Stimulated activated CD8-positive, alpha-beta memory T cell treated with anti-CD3 and anti-CD28 coated beads, Interleukin-7, amount 100 ng/mL, for 24 hours (primary cell): Measurements from ENCODE around the gene CD36.

Experiments used
- DNase-seq: peaks from one replicate; pipeline ENCODE4 v3.0.0-alpha.2; 2020; ENCODE audit warnings: low read depth

The CD36 gene

DNA sequence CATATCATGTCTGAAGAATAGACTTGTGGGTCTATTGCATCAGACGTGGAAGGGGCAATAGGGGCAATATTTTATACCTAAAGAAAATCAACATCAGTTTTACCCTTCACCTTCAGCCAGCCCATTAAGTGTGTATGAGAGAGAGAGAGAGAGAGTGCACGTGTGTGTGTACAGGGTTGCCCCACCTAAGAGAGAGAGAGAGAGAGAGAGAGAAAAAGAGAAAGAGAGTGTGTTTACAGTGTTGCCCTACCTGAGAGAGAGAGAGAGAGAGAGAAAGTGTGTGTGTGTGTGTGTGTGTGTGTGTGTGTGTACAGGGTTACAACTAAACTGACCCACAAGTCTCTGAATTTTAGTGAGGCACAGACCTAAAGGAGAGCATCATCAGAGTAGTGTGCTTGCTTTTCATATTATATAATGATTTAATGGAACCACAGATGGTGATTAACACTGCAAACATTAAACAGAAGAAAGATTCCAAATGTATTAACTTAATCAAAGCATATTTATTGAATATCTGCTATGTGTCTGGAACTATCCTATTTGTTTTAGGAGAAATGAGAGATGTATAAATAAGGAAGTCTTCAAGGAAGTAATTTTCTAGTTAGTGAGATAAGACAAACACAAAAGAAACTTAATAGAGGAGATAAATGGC is 66.8 kb downstream of the CD36 start:
- no peak for DNase-seq

DNA sequence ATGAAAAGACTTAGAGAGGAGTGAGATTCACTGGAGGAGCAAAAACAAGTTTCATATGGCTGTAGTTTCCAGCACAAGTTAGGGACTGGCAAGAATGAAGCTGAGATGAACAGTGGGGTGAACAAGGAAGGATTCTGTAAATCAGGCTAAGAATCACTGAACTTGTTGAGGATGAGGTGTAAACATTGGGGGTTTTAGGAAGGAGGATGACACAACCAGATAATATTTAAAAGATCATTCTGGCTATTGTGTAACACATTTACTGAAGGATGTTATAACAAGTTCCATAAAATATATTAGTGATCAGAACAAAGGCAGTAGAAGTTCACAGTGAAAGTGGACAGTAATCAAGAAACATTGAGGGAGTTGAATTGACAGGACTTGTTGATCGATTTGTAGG is 68.9 kb downstream of the CD36 start:
- DNase-seq: no peak

DNA sequence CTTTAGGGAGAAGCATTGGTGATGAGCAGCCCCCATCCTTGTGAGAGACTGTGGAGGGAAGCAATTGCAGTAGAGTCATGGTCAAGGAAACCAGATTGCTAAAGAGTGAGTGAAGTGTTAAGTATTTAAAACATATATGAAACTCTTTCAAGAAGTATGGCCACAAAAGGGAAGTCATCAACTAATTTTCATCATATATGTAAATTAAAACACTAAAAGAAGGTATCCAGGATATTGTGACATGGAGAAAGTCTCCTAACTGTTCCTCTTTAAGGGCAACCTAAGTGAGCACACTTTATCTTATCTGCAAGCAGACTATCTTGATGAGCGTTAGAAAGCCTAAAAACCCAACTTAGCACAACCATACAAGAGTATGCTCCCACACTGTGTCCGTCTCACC is 69.7 kb downstream of the CD36 start:
- DNase-seq: no peak

DNA sequence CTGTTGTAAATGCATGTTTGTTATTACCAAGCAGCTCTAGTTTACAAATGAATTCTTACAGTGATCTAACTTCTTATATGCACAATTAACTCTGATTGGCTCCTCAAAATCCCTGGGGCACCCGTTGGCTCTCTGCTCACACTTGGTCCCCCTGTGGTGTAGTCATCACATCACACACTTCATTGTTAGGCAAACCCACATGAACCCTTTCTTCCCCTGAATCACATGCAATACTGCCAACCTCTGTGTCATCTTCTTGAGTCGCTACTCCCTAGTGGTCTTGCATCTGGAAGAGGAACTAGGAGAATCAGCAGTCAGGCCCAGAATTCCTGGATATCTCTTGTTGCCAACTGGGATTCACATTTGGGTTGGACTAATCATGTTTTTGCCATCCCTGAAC is 73.1 kb downstream of the CD36 start:
- no peak for DNase-seq

GRCh38 chr7:80719261-80719660 is 80.8 kb downstream of the CD36 start:
- no peak for DNase-seq

DNA sequence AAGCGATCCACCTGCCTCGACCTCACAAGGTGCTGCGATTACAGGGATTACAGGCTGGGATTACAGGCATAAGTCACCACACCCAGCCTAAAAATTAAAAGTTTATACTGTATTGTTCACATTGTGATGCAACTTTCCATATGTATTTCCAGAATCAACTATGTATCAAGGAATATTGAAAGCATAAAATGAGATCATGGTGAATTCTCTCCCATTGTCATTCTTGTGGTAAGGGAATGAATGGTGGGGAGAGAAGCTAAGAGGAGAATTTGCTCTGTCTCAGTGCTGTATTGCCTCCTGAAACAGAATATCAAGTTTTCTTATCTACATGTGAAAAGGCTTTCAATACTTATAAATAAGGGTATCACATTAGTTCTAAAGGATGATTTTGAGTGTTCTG is 81.7 kb downstream of the CD36 start:
- no peak for DNase-seq

- DNase-seq: no peak
These were observed 83.6 kb downstream of the CD36 start for GRCh38 chr7:80721883-80722615.

GRCh38 chr7:80722616-80723195 is 84.3 kb downstream of the CD36 start:
- DNase-seq: no peak

- DNase-seq: no peak
These were observed 85.9 kb downstream of the CD36 start for GRCh38 chr7:80724249-80724871.

DNA sequence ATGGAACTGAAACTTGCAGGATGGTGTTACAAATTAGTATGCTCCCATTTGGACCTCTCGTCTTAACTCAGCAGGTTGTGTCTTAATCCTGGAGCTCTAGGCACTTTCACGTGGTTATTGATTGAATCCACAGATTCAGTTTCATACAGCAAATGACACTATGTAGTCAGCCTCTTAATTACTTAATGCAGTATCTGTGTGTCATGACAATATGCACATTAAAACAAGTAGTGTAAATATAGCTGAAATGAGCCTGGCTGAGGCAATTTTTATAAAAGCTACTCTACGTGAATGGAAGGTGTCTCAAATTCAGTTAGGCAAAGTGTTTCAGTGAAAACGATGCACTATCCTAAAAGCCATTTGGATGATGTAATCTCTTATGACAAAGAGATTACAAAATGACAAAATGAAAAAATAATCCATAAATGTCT is 86.8 kb downstream of the CD36 start:
- DNase-seq: no peak
